Aorta (tissue), 5 donors: ENCODE results near the gene ADD2. TPM values are rescaled to one million over a fixed set of nuclear protein-coding genes. Genes with fewer than 3 reads are reported as not detected.
"Not testable (repeated sequence)": the region's sequence is repeated elsewhere in the genome, so short reads cannot be mapped to it uniquely, and the experiment has no call there.

Source experiments
- ATAC-seq: fragments of 200-7000 bp; cut with Tn5 transposase; one replicate; pipeline ENCODE4 v1.9.1; 2022; ENCODE audit warnings: moderate library complexity; ENCODE audit not compliant: low FRiP score
- DNase-seq, 2 donors: peaks; one replicate each; pipeline ENCODE4 v3.0.0-alpha.2; 2020
- H3K27ac ChIP-seq, 2 donors: one replicate each; pipeline ENCODE4 v1.5.1; 2013; ENCODE audit warnings: low read length in 2 of 2, mild to moderate bottlenecking in 2 of 2, moderate library complexity in 2 of 2, control low read depth in 1 of 2, inconsistent platforms in 1 of 2, low read depth in 1 of 2
- H3K27me3 ChIP-seq, 2 donors: one replicate each; pipeline ENCODE4 v1.6.1; 2013; ENCODE audit warnings: control low read depth in 1 of 2, low read length in 1 of 2, mild to moderate bottlenecking in 1 of 2, moderate library complexity in 1 of 2; ENCODE audit not compliant: insufficient read depth in 2 of 2, control insufficient read depth in 1 of 2
- H3K36me3 ChIP-seq, 2 donors: one replicate each; pipeline ENCODE4 v1.6.1; 2013; ENCODE audit warnings: control low read depth in 1 of 2, low read length in 1 of 2, mild to moderate bottlenecking in 1 of 2; ENCODE audit not compliant: insufficient read depth in 2 of 2, control insufficient read depth in 1 of 2
- H3K4me1 ChIP-seq, 2 donors: one replicate each; pipeline ENCODE4 v1.6.1; 2013; ENCODE audit warnings: low read length in 2 of 2, control low read depth in 1 of 2, mild to moderate bottlenecking in 1 of 2, moderate library complexity in 1 of 2; ENCODE audit not compliant: insufficient read depth in 2 of 2, control insufficient read depth in 1 of 2
- H3K4me3 ChIP-seq, 2 donors: one replicate each; pipeline ENCODE4 v1.5.1; 2013; ENCODE audit warnings: low read length in 2 of 2, control low read depth in 1 of 2, mild to moderate bottlenecking in 1 of 2
- H3K9me3 ChIP-seq: one replicate; pipeline ENCODE4 v1.6.1; 2013; ENCODE audit warnings: mild to moderate bottlenecking, low read length; ENCODE audit not compliant: control insufficient read depth
- WGBS, 2 donors: extraction: QIAGEN DNeasy Blood & Tissue Kit; methylation state at CpG; one replicate each; pipeline ENCODE4 v1.1.7; 2013; 5-methylcytosine and 5-hydroxymethylcytosine counted together
- intact Hi-C, 2 donors: fragments of 100-400 bp; cut with DNase I; formaldehyde crosslinking; loops; one replicate each; pipeline versions ENCODE4 v1.14.2 to v1.15.0; 2022
- polyA plus RNA-seq, 2 donors: library from polyadenylated mRNA; stranded (reverse); fragments of 200-250 nt; gene quantifications; one replicate each; pipeline ENCODE4 v1.2.3, GENCODE V29; 2013
- total RNA-seq, 2 donors: library from RNA; stranded (reverse); fragmentation: NEBNext Ultra II Directional; extraction: Animal tissue kit (Norgen Biotek cat#: 25700); gene quantifications; one replicate each; pipeline ENCODE4 v1.2.1, GENCODE V29; 2021
- donor health status: healthy with polysubstance abuse.
- donor health status: Bipolar disorder and iron deficiency.
- donor health status: DM: no; HTN: no; CAD: no.
- donor health status: DM: no; HTN: no; CAD: no.
- donor health status: DM: yes; HTN: yes; CAD: no.

The ADD2 gene
- total and polyA plus RNA-seq, 4 donors, result 0.15 to 5.3 (median 1.7) TPM; not detected in 1

GRCh38 chr2:70627211-70627898 lies 140.6 kb downstream of the ADD2 start:
- no peaks in the 10 kb centered on the region for H3K27me3 ChIP-seq
- H3K4me1 ChIP-seq, result peaks cover 0 to 1% of the 10 kb centered on the region in 2 donors
- H3K36me3 ChIP-seq, result no peaks in the 10 kb centered on the region
- H3K27ac ChIP-seq, result no peak overlapping the region
- H3K9me3 ChIP-seq, result no peaks in the 10 kb centered on the region
- ATAC-seq, result no peak
- DNase-seq, result no peak
- intact Hi-C loops, result no loop called here
- no peak overlapping the region for H3K4me3 ChIP-seq
- WGBS, 2 donors, result 11 to 14% methylated on average over 2 of the region's 2 CpGs

- Histone ChIP-seq H3K36me3 (no peaks in the 10 kb centered on the region), H3K27ac (no peak overlapping the region), H3K27me3 (no peaks in the 10 kb centered on the region), H3K4me1 (peaks cover 0 to 1% of the 10 kb centered on the region in 2 donors), H3K4me3 (no peak overlapping the region), H3K9me3 (no peaks in the 10 kb centered on the region)
- intact Hi-C loops, result no loop called here
- no peak for DNase-seq
- no peak for ATAC-seq
- WGBS, 2 donors, result 68% methylated on average over 13 of the region's 13 CpGs
Measured at GRCh38 chr2:70626254-70626990, 141.6 kb downstream of the ADD2 start.

- H3K36me3 ChIP-seq, H3K4me1 ChIP-seq, H3K9me3 ChIP-seq, H3K27ac ChIP-seq, H3K27me3 ChIP-seq, intact Hi-C loops, DNase-seq, ATAC-seq, H3K4me3 ChIP-seq: not testable (repeated sequence)
- WGBS, 2 donors, result 84 to 91% methylated on average over 6 of the region's 6 CpGs
Measured at GRCh38 chr2:70621536-70621935, 146.5 kb downstream of the ADD2 start.

- Histone ChIP-seq H3K4me3 (no peak overlapping the region), H3K27ac (no peak overlapping the region), H3K9me3 (no peaks in the 10 kb centered on the region), H3K4me1 (no peaks in the 10 kb centered on the region), H3K36me3 (no peaks in the 10 kb centered on the region), H3K27me3 (no peaks in the 10 kb centered on the region)
- 71 to 76% methylated on average over 6 of the region's 6 CpGs for WGBS, 2 donors
- no peak for ATAC-seq
- intact Hi-C loops, result no loop called here
- DNase-seq, result no peak
Measured at GRCh38 chr2:70620020-70620419, 148.0 kb downstream of the ADD2 start.

GRCh38 chr2:70619167-70619566 lies 148.8 kb downstream of the ADD2 start:
- DNase-seq, result no peak

GRCh38 chr2:70616168-70616694 lies 151.8 kb downstream of the ADD2 start:
- Histone ChIP-seq H3K27me3 (no peaks in the 10 kb centered on the region), H3K36me3 (no peaks in the 10 kb centered on the region), H3K9me3 (no peaks in the 10 kb centered on the region), H3K4me3 (no peak overlapping the region), H3K4me1 (no peaks in the 10 kb centered on the region), H3K27ac (no peak overlapping the region)
- 85 to 86% methylated on average over 6 of the region's 6 CpGs for WGBS, 2 donors
- intact Hi-C loops, result loop anchor here (2.0 to 10.0 kb wide), 3 partner anchors 271 to 314 kb away; partner anchors contain the start of gene FAM136A (in 1 of the 2)
- DNase-seq (no peak), ATAC-seq (no peak)

More at GRCh38 chr2:70619167-70619566, 148.8 kb downstream of the ADD2 start:
- no peaks in the 10 kb centered on the region for H3K4me1 ChIP-seq
- intact Hi-C loops, result loop anchor here in 1 of 2 donors (5.0 to 10.0 kb wide), 2 partner anchors 274 to 317 kb away; partner anchors contain the start of gene FAM136A
- no peaks in the 10 kb centered on the region for H3K27me3 ChIP-seq
- WGBS, 2 donors, result 58 to 59% methylated on average over 3 of the region's 3 CpGs
- H3K36me3 ChIP-seq, result no peaks in the 10 kb centered on the region
- no peak overlapping the region for H3K4me3 ChIP-seq
- H3K27ac ChIP-seq, result no peak overlapping the region
- no peak for ATAC-seq
- H3K9me3 ChIP-seq, result no peaks in the 10 kb centered on the region

- intact Hi-C loops, result loop anchor here in 1 of 2 donors (5.0 to 10.0 kb wide), 2 partner anchors 270 to 313 kb away; partner anchors contain the start of gene FAM136A
- ATAC-seq, result no peak
- Histone ChIP-seq H3K36me3 (no peaks in the 10 kb centered on the region), H3K9me3 (no peaks in the 10 kb centered on the region), H3K4me3 (no peak overlapping the region), H3K4me1 (no peaks in the 10 kb centered on the region), H3K27ac (no peak overlapping the region), H3K27me3 (no peaks in the 10 kb centered on the region)
- WGBS, 2 donors, result 57 to 62% methylated on average over 2 of the region's 2 CpGs
- DNase-seq, result no peak
Measured at GRCh38 chr2:70615222-70615621, 152.8 kb downstream of the ADD2 start.

GRCh38 chr2:70613521-70613920 lies 154.5 kb downstream of the ADD2 start:
- no peak overlapping the region for H3K4me3 ChIP-seq
- DNase-seq (no peak), ATAC-seq (no peak)
- H3K27ac ChIP-seq, result no peak overlapping the region
- 61 to 65% methylated on average over 7 of the region's 7 CpGs for WGBS, 2 donors
- H3K4me1 ChIP-seq, result no peaks in the 10 kb centered on the region
- H3K27me3 ChIP-seq, result no peaks in the 10 kb centered on the region
- H3K36me3 ChIP-seq, result no peaks in the 10 kb centered on the region
- no peaks in the 10 kb centered on the region for H3K9me3 ChIP-seq
- intact Hi-C loops, result loop anchor here in 1 of 2 donors (10.0 kb wide), 1 partner anchor 269 kb away; no protein-coding TSS in a partner anchor
